HPDE6-E6E7 (cell line): ENCODE data around the gene TET1.
A peak's percentile ranks its signal among the peaks of the same experiment; 100 is the strongest.
"Not testable (repeated sequence)": the region's sequence is repeated elsewhere in the genome, so short reads cannot be mapped to it uniquely, and the experiment has no call there.

Experiments
- DNase-seq: peaks from one replicate; pipeline ENCODE4 v3.0.0; 2011; ENCODE audit warnings: missing footprints; ENCODE audit errors: extremely low spot score

Gene TET1

GRCh38 chr10:68606918-68607317, 46.8 kb downstream of the TET1 start:
- no peak for DNase-seq

DNA sequence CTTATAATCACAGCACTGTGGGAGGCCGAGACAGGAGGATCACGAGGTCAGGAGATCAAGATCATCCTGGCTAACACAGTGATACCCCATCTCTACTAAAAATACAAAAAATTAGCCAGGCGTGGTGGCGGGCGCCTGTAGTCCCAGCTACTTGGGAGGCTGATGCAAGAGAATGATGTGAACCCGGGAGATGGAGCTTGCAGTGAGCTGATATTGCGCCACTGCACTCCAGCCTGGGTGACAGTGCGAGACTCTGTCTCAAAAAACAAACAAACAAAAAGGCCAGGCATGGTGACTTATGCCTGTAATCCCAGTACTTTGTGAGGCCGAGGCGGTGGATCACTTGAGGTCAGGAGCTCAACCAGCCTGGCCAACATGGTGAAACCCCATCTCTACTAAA, 49.9 kb downstream of the TET1 start:
- DNase-seq = not testable (repeated sequence)

GRCh38 chr10:68611227-68611626, 51.1 kb downstream of the TET1 start:
- no peak for DNase-seq

DNA sequence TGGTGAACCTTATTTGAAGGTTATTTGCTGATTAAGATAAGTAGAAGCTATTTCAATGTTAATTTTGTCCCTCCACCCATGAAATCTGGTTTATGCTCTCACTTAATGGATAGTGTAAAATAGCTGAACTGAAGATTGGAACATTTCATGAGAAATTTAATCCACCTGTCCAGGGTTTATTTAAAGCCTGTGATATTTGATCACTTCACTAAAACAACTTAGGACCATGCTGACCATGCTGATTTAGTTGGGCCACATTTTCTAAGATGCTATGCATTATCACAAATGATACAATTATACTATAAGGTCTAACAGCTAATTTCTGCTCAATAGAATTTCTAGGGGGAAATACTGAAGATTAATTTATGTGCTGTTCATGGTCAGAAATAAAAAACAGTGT, 53.8 kb downstream of the TET1 start:
- DNase-seq = not testable (repeated sequence)

DNA sequence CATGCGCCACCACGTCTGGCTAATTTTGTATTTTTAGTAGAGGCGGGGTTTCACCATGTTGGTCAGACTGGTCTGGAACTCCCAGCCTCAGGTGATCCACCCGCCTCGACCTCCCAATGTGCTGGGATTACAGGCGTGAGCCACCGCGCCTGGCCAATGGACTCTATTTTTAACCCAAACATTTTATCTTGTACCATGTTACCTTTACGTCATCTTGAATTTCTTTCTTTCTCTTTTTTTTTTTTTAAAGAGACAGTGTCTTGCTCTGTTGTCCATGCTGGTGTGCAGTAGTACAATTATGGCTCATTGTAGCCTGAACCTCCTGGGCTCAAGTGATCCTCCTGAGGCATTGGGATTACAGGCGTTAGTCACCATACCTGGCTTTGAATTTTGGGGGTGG, 57.6 kb downstream of the TET1 start:
- DNase-seq = not testable (repeated sequence)

DNA sequence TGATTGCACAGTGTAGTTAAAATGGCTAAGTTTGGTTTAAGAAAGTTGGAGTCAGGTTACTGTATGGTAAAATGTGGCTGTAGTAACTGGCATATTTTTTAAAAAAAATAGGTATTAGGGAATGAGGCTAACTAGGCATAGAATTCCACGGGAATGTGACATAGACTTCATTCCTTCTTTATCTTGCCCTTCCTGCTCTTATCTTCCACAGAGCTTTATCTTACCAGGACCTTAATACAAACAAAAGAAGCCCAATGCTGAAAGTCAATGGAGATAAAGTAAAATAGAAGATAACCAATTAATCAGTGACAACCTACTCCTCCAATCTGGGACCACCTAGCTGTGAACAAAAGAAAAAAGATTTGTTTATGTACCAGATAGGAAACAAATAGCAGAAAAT, 58.1 kb downstream of the TET1 start:
- DNase-seq = no peak

DNA sequence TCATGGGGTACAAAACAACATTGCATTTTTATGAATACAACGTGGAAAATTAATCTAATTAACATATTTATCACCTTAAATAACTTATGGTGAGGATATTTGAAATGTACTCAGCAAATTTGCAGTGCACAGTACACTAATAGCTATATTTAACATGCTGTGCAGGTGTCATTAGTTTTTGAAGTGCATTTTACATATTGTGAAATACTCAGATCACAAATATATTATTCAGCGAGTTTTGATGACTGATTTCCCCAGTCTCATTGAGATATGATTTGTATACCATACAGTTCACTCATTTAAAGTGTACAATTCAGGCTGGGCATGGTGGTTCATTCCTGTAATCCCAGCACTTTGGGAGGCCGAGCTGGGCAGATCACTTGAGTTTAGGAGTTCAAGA, 59.5 kb downstream of the TET1 start:
- no peak for DNase-seq

GRCh38 chr10:68625316-68625921, 65.3 kb downstream of the TET1 start:
- no peak for DNase-seq

- DNase-seq = no peak
Observed at GRCh38 chr10:68628576-68629127, 68.5 kb downstream of the TET1 start.

GRCh38 chr10:68632271-68632560, 72.1 kb downstream of the TET1 start:
- DNase-seq = not testable (repeated sequence)

- no peak for DNase-seq
Observed at GRCh38 chr10:68633281-68633680, 73.1 kb downstream of the TET1 start.

DNA sequence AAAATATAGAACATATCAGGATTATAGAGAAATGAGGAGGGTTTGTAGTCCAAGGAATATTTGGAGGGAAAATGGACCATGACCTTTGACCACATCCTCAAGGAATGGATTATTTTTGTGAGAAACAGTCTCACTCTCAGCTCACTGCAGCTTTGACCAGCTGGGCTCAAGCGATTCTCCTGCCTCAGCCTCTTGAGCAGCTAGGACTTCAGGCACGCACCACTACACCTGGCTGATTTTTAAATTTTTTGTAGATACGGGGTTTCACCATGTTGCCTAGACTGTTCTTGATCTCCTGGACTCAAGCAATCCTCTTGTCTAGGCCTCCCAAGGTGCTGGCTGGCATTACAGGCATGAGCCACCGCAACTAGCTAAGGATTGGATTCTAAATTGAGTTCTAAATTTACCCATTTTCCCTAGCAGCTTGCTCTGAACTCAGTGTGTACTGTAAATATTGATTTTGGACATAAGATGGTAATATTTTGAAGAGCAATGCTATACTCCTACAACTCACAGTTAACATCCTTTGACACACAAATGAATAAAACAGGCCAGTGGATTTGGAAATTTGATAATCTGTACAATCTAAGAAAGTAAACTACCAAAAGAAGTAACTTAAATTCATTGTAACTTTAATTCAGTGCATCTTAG, 73.8 kb downstream of the TET1 start:
- no peak for DNase-seq

DNA sequence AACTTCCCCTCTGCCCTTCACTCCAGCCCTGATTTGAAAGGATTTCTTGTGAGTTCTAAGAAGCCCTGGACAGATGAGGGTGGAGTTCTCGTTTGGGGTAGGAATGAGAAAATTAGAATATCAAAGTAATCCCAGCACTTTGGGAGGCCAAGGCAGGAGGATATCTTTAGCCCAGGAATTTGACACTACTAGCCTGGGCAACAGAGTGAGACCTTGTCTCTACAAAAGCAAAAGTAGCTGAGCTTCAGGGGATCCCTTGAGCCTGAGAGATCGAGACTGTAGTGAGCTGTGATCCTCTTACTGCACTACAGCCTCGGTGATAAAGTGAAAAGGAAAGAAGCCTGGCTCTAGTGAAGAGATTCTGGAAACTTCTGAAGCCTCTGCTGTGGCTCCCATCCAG, 76.2 kb downstream of the TET1 start:
- no peak for DNase-seq

DNA sequence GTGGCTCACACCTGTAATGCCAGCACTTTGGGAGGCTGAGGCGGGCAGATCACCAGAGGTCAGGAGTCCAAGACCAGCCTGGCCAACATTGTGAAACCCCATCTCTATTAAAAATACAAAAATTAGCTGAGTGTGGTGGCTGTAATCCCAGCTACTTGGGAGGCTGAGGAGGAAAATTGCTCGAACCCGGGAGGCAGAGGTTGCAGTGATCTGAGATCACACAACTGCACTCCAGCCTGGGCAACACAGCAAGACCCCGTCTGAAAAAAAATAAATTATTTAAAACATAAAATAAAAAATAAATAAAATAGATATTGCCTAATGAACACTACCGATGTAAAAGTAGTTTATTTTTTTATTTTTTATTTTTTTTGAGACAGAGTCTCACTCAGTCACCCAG, 83.4 kb downstream of the TET1 start:
- not testable (repeated sequence) for DNase-seq

DNA sequence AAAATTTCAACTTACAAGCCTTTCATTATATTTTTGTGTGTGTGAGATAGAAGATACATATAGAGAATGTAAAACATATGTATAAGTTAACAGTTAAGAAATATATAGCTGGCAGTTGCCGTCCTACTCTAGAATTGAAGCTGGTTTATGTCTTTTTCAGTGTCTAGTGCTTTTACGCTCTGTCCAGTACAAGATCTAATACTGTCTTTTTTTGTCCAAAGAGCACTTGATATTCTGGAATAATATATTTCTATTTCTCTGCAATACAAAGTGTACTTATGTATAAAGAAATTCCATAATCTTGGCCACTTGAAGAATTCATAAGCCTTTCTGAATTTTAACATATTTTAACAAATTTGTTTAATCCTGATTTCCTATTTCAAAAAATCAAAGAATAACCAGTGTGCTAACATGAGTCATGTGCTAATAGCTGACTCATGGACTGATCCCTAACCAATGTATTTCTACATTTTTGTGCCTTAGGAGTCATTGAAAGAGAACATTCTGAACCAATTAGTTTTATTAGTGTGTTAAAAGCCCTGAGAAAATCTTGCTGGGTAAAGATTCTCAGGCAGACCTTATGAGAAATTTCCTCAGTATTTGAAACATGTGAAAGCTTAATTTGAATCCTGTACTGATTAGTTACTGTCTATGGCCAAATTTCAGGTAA, 87.7 kb downstream of the TET1 start:
- peak; percentile 61 for DNase-seq

GRCh38 chr10:68655620-68656126, 95.5 kb downstream of the TET1 start:
- no peak for DNase-seq

GRCh38 chr10:68665841-68666240, 105.7 kb downstream of the TET1 start:
- DNase-seq = no peak

- DNase-seq = peak; percentile 62
Observed at GRCh38 chr10:68666280-68666760, 106.2 kb downstream of the TET1 start.

GRCh38 chr10:68668231-68668630, 108.1 kb downstream of the TET1 start:
- no peak for DNase-seq

DNA sequence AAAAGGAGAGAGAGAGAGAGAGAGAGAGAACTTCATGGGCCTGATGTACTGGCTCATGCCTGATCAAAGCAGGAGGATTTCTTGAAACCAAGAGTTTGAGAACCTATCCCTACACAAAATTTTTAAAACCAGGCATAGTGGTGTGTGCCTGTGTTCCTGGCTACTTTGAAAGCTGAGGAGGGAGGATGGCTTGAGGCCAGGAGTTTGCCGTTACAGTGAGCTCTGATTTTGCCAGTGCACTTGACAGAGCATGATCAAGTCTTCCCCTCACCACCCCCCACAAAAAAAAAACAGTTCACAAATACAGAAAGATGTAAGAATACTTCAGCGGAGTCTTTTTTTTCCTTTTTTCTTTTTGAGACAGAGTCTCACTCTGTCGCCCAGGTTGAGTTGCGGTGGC, 108.8 kb downstream of the TET1 start:
- no peak for DNase-seq

- no peak for DNase-seq
Observed at GRCh38 chr10:68684413-68684812, 124.3 kb downstream of the TET1 start.

GRCh38 chr10:68696018-68696417, 135.9 kb downstream of the TET1 start:
- no peak for DNase-seq

DNA sequence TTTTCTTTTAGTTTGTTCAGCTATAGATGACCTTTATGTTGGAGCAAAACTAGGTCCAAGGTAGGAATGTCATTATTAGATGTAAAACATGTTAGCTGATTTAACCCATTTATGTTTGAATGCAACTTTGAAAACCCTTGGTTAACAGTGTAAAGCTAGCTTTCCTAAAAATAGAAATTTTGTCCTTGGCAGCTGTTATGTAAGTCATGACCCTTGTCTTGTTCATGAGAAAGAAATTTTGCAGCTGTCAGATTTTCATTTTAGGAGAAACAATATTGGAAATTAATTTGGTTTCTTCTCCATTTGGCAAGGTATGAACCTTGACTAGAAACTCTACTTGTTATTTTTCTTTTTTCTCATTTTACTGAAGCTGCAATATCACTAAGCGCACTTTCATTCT, 137.0 kb downstream of the TET1 start:
- DNase-seq = no peak
